Posterior vena cava (tissue), 2 donors: Measurements from ENCODE around the gene KCNQ1. TPM values are rescaled to one million over a fixed set of nuclear protein-coding genes. Genes with fewer than 3 reads are reported as not detected.

Experiments
- DNase-seq: peaks from one replicate; pipeline ENCODE4 v3.0.0-alpha.2; 2020; ENCODE audit warnings: low spot score
- intact Hi-C, 2 donors: fragments of 100-400 bp; cut with DNase I; formaldehyde crosslinking; loops; one replicate each; pipeline versions ENCODE4 v1.14.1 to v1.14.2; 2022 to 2023
- long read RNA-seq, 2 donors: library from polyadenylated mRNA; unstranded; transcript quantifications; one replicate each; pipeline ENCODE4 v2.0.0, GENCODE V29; 2020 to 2021
- total RNA-seq, 2 donors: library from RNA; stranded (reverse); fragmentation: NEBNext Ultra II Directional; extraction: Animal tissue kit (Norgen Biotek cat#: 25700); gene quantifications; one replicate each; pipeline ENCODE4 v1.2.1, GENCODE V29; 2021
- donor health status: DM: yes; HTN: yes; CAD: no.
- donor health status: DM: yes; HTN: yes; CAD: no.

KCNQ1 gene
- 1 to 10 TPM; 4.7 to 7.2 TPM for total RNA-seq
- long read RNA-seq, donor 1, partial matches to known transcripts, result 2 of 10 reads
- long read RNA-seq, donor 1, other reads (novel, unspliced or antisense), result 7 of 10 reads
- long read RNA-seq, donor 2, partial matches to known transcripts, result 0 of 4 reads
- long read RNA-seq, donor 2, other reads (novel, unspliced or antisense), result 4 of 4 reads

DNA sequence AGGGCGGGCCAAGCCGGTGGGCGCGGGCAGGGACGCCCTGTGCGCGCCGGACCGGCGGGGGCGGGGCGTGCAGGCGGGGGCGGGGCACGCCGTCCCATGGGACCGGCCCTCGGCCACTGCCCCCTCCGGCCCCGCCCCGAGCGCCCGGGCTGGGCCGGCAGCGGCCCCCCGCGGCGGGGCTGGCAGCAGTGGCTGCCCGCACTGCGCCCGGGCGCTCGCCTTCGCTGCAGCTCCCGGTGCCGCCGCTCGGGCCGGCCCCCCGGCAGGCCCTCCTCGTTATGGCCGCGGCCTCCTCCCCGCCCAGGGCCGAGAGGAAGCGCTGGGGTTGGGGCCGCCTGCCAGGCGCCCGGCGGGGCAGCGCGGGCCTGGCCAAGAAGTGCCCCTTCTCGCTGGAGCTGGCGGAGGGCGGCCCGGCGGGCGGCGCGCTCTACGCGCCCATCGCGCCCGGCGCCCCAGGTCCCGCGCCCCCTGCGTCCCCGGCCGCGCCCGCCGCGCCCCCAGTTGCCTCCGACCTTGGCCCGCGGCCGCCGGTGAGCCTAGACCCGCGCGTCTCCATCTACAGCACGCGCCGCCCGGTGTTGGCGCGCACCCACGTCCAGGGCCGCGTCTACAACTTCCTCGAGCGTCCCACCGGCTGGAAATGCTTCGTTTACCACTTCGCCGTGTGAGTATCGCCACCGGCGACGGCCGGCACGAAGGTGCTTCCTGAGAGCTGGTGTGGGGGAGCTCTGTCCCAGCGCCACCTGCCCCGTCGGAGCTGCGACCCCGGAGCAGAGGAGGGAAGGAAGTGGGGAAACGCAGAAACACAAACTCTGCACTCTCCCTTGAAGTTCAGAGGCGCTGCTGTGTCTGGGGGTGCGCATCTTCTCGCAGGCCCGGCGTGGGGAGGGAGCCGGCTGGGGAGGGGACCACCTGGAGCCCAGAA lies at the start of gene KCNQ1:
KCNQ1 (plus strand) TSS at position 188 of the 925 bp plus-strand sequence; CDS start at position 279, 91 bp downstream.
- peak; percentile 80 for DNase-seq
- intact Hi-C loops, result no loop called here

DNA sequence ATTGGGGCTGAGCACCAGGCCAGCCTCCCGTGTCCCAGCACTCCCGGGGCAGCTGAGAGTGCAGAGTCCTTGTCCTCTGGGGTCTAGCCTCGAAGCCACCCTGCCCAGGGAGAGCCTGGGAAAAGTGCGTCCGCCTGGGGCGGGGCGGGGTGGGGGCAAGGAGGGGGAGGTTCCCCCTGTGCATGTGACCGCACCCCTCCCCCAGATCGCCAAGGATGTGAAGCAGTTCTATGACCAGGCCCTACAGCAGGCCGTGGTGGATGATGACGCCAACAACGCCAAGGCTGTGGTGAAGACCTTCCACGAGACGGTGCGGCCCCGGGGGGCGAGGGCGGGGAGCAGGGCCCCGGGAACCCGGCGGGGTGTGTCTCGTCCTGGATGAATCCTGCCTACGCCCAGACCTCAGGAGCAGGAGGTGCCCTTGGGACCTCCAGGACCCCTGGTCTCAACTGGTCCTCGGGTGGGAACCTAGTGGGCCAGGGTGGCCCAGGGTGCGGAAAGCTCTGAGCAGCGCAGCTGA lies 49.5 kb upstream of the KCNQ1 start:
- no peak for DNase-seq
- intact Hi-C loops, result loop anchor here in 1 of 2 donors (10.0 kb wide), 1 partner anchor 840 kb away; no protein-coding TSS in a partner anchor

- no peak for DNase-seq
- intact Hi-C loops, result loop anchor here in 1 of 2 donors (10.0 kb wide), 1 partner anchor 841 kb away; no protein-coding TSS in a partner anchor
These were observed 49.0 kb upstream of the KCNQ1 start for GRCh38 chr11:2395856-2396255.

DNA sequence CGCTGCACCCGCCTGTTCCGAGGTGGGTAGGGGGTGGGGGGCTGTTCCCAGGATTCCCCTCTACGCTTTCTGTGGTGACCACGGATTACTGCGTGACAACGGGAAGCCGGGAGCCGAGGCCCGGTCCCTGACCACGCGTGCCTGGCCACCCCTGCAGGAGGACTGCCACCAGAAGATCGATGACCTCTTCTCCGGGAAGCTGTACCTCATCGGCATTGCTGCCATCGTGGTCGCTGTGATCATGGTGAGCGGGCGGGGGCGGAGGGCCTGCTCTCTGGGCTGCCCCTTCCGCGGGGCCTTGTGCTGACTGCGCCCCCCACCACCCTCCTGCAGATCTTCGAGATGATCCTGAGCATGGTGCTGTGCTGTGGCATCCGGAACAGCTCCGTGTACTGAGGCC lies 48.3 kb upstream of the KCNQ1 start:
- intact Hi-C loops, result loop anchor here in 1 of 2 donors (10.0 kb wide), 1 partner anchor 842 kb away; no protein-coding TSS in a partner anchor
- no peak for DNase-seq

DNA sequence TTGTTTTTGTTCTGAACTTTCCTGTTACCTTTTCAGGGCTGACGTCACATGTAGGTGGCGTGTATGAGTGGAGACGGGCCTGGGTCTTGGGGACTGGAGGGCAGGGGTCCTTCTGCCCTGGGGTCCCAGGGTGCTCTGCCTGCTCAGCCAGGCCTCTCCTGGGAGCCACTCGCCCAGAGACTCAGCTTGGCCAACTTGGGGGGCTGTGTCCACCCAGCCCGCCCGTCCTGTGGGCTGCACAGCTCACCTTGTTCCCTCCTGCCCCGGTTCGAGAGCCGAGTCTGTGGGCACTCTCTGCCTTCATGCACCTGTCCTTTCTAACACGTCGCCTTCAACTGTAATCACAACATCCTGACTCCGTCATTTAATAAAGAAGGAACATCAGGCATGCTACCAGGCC lies 47.8 kb upstream of the KCNQ1 start:
- intact Hi-C loops, result loop anchor here in 1 of 2 donors (10.0 kb wide), 1 partner anchor 842 kb away; no protein-coding TSS in a partner anchor
- DNase-seq, result no peak

DNA sequence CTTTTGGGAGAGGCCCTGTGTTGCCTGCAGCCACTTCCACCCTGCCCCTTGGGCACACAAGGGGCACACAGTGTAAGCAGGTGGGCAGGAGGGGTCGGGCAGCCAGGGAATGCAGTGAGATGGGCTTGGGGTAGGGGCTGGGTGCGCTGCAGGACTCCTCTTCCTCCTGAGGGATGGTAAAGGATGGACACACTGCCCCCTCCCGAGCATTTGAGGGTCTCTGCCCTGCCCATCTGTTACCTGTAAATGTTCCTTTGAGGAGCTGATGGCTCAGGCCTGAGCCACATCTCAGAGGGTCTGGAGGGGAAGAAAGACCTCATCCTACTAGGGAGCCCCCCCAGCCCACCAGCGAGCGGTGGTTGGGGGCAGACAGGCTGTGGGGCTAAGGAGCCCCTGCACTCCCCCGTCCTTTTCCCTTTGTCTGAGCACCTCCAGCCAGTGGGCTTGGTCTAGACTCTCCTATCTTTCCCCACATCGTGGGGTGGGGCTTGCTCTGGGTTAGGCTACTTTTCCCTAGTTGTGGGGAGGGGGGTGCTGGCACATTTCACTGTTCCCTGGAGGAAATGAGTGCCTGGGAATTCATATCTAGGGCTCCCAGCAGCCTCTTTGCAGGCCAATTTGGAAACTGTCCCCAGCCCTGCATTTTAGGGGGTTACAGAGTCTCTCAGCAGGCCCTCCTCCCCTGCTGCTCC lies 46.0 kb upstream of the KCNQ1 start:
- intact Hi-C loops, result loop anchor here in 1 of 2 donors (10.0 kb wide), 1 partner anchor 844 kb away; no protein-coding TSS in a partner anchor
- DNase-seq, result no peak

DNA sequence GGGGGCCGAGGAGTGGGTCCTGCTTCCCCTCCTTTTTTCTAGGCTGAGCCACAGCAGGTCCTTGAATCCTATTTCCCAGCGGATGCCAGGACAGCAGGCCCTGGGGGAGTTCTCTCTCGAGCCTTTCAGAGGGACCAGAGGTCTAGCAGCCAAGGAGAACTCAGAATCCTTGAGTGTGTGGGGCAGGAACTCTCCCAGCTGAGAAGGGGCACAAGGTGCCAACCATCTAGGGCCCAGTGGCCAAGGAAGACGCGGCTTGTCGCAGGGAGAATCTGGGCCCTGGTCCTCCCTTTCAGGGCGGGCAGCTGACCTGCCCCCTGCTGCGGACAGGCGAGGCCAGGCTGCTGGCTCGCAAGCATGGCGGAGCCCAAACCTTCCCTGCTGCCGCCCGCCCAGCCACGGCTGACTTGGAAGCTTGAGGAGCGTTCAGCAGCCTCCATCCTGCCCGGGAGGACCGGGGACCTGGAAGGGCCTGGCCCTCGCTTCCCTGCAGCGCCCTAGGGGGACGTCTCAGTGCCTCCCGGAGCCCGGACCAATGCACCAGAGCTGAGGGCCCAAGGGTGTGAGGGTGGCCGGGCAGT lies 45.2 kb upstream of the KCNQ1 start:
- intact Hi-C loops, result loop anchor here in 1 of 2 donors (10.0 kb wide), 1 partner anchor 845 kb away; no protein-coding TSS in a partner anchor
- DNase-seq, result peak; percentile 89

- peak; percentile 100 for DNase-seq
- intact Hi-C loops, result no loop called here
These were observed 44.6 kb upstream of the KCNQ1 start, which contains the start of gene TSSC4 for GRCh38 chr11:2400069-2400761. TSS of gene TSSC4 (plus strand) at chr11:2400750. CDS start at chr11:2402634, 1,884 bp downstream.

DNA sequence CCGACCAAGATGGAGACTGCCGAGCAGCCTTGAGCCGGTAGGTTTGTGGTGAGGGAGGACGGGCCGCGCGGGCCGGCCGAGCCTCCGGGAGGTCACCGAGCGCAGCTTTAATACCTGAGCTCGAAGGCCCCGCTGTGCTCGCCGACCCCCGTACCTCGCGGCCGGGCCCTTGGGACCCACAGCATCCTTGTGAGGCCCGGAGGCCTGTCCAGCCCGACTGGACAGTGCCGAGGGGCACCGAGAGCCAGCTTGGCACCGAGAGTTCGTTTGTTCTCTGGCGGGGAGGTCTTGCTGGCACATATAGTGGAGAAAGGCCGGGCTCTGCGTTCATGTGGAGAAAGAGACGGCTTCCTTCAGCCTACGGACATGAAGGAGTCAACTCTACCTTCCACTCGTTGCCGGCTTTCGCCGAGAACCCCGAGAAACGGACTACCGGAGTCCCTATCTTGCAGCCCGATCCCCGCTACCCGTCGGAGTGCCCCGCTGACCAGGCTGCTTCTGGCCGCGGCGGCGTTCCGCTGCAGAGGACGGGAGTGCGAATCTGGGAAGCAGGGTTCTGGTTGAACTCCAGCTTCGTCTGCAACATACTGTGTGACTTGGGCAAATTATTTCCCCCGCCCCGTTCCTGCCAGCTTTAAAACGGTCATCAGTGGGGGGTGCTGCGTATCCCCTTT lies 43.9 kb upstream of the KCNQ1 start:
- intact Hi-C loops, result no loop called here
- no peak for DNase-seq

DNA sequence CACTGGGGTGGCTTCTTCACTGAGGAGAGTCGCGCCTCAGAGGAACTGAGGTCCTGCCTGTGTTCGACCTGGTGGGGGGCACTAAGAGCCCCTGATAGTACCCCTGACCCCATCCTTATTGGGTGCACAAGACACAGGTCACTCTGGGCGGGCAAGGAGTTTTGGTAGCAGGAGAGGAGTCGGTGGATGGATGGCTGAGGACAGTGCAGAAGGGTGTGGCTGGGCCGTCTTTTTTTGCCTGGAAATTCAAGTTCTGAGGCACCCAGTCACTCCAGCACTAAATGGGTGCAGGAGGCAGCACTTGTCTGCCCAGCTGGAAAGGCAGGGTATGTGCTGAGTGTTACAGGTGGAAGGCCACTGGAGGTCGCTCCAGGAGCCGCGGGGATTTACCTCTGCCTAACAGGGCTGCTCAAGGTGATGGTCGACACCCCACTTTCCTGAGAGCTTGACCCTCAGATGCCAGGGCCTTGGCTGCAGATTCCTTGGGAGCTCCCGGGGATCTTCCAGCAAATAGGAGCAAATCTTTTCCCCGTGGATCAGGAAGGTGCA lies 43.3 kb upstream of the KCNQ1 start:
- intact Hi-C loops, result no loop called here

GRCh38 chr11:2402106-2402505 lies 42.7 kb upstream of the KCNQ1 start:
- intact Hi-C loops, result no loop called here

More for the DNA sequence above, 43.3 kb upstream of the KCNQ1 start:
- DNase-seq, result no peak

DNA sequence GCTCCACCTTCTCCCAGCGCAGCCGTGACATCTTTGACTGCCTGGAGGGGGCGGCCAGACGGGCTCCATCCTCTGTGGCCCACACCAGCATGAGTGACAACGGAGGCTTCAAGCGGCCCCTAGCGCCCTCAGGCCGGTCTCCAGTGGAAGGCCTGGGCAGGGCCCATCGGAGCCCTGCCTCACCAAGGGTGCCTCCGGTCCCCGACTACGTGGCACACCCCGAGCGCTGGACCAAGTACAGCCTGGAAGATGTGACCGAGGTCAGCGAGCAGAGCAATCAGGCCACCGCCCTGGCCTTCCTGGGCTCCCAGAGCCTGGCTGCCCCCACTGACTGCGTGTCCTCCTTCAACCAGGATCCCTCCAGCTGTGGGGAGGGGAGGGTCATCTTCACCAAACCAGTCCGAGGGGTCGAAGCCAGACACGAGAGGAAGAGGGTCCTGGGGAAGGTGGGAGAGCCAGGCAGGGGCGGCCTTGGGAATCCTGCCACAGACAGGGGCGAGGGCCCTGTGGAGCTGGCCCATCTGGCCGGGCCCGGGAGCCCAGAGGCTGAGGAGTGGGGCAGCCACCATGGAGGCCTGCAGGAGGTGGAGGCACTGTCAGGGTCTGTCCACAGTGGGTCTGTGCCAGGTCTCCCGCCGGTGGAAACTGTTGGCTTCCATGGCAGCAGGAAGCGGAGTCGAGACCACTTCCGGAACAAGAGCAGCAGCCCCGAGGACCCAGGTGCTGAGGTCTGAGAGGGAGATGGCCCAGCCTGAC lies 41.7 kb upstream of the KCNQ1 start:
- no peak for DNase-seq
- intact Hi-C loops, result no loop called here

More at GRCh38 chr11:2402106-2402505, 42.7 kb upstream of the KCNQ1 start:
- DNase-seq, result no peak

DNA sequence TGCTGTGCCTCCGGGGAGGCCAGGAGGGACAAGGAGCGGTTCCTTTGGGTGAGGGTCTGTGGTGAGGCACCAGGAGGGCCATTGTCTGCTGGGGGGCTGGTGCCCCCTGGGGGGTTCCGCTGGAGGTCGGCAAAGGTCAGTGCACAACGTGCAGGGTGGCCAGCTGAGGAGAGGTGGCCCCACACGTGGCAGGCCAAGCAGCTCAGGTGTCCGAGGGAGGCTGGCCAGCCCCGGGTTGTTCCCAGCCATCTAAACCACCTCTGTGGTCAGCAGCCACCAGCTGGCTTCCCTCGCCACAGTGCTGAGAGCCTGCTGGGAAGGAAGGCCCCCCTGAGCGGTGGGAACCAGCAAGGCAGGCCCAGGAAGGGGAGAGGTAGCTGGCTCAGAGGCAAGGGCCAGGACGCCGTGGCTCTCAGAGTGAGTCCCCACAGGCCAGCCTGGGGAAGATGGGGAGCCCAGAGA lies 40.0 kb upstream of the KCNQ1 start:
- no peak for DNase-seq
- intact Hi-C loops, result no loop called here

DNA sequence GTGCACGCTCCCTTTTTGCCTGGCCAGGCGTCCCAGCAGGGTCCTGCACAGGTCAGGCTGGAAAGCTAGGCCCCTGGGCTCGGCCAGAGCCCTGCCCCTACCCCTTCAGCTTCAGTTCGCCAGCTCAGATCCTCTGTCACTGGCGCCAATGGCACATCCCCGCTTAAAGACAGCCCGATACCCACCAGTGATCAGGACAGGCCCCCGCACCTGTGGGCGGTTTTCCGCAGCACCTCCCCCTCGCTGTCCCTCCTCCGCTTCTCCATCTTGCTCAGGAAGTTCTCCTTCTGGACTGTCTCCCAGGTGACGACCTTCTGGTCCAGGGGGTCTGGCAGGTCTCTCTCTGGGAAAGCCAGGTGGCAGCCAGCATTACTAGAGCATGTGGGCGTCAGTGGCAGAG lies 38.4 kb upstream of the KCNQ1 start:
- intact Hi-C loops, result loop anchor here in 1 of 2 donors (1.0 kb wide), 1 partner anchor 28 kb away; no protein-coding TSS in a partner anchor

DNA sequence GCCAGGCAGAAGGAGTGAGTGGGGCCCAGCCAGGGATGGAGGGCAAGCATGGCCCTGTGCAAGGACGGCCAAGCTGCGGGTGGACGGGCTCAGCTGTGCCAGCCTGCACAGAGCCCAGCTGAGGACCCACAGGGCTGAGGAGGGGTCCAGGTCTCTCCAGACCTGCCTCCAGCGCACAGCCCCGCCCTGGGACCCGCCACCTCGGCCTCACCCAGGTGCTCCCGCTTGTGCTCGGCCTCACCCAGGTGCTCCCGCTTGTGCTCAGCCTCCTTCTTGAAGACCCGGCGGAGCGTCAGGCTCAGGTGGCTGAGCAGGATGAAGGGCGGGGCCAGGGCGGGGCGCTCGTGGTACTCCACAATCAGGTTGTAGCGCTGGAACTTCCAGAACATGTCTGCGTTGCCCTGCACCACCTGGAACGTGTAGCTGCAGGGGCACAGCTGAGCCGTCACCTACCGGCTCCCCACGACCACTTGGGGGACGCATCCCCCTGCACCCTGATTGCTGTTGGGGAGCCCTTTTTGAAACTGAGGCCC lies 37.9 kb upstream of the KCNQ1 start:
- DNase-seq, result no peak
- intact Hi-C loops, result loop anchor here in 1 of 2 donors (1.0 kb wide), 1 partner anchor 27 kb away; no protein-coding TSS in a partner anchor

More for the DNA sequence above, 38.4 kb upstream of the KCNQ1 start:
- no peak for DNase-seq

DNA sequence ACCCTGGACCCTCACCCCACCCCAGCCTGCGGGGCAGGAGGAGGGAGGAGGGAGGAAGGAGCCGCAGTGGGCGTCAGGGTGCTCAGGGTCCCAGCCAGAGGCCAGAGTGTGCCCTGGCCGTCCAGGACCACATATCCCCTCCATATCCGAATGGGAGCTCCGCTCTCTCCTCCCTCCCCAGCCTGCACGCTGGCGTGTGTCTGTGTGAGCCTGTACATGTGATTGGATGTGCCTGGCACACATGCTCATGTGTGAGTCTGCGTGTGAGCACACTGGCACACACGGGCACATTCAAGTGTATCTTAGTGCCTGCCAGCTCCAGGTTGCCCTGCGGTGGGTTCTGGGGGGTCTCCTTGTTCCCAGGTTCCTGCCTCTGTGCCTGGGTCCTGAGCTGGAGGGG lies 36.1 kb upstream of the KCNQ1 start:
- intact Hi-C loops, result no loop called here
- DNase-seq, result no peak
